Mesendoderm (in vitro differentiated cells): ENCODE measurements around the gene SULT4A1.

Experiments
- DNase-seq: peaks from one replicate; pipeline ENCODE4 v3.0.0; 2013
- H2AK5ac ChIP-seq: 2 replicates; pipeline ENCODE4 v1.6.1; 2013; ENCODE audit warnings: low read length, inconsistent platforms
- H2BK120ac ChIP-seq: 2 replicates; pipeline ENCODE4 v1.6.1; 2013; ENCODE audit warnings: low read depth, mild to moderate bottlenecking, low read length, moderate library complexity, mixed read lengths
- H2BK15ac ChIP-seq: replicated peaks from 2 replicates; pipeline ENCODE4 v1.6.1; 2013; ENCODE audit warnings: low read depth, mild to moderate bottlenecking, moderate library complexity
- H2BK5ac ChIP-seq: 2 replicates; pipeline ENCODE4 v1.6.1; 2013; ENCODE audit warnings: low read length, inconsistent platforms
- H3K18ac ChIP-seq: 2 replicates; pipeline ENCODE4 v1.6.1; 2013; ENCODE audit warnings: mild to moderate bottlenecking, low read length, mixed read lengths
- H3K23ac ChIP-seq: one replicate; pipeline ENCODE4 v1.6.1; 2013; ENCODE audit warnings: low read length
- H3K27ac ChIP-seq: 2 replicates; pipeline ENCODE4 v1.5.1; 2013; ENCODE audit warnings: low read depth, mild to moderate bottlenecking, inconsistent platforms, low read length, moderate library complexity
- H3K27me3 ChIP-seq: 2 replicates; pipeline ENCODE4 v1.6.1; 2013; ENCODE audit warnings: low read length, control low read depth, mild to moderate bottlenecking, inconsistent platforms; ENCODE audit not compliant: insufficient read depth, poor library complexity
- H3K36me3 ChIP-seq: 2 replicates; pipeline ENCODE4 v1.6.1; 2013; ENCODE audit warnings: low read length, inconsistent platforms; ENCODE audit not compliant: control insufficient read depth, insufficient read depth
- H3K4ac ChIP-seq: one replicate; pipeline ENCODE4 v1.6.1; 2013; ENCODE audit warnings: low read depth, mild to moderate bottlenecking, low read length, moderate library complexity
- H3K4me1 ChIP-seq: 2 replicates; pipeline ENCODE4 v1.6.1; 2013; ENCODE audit warnings: low read depth, low read length, inconsistent platforms; ENCODE audit not compliant: control insufficient read depth
- H3K4me2 ChIP-seq: 2 replicates; pipeline ENCODE4 v1.6.1; 2013; ENCODE audit warnings: low read length
- H3K4me3 ChIP-seq: 2 replicates; pipeline ENCODE4 v1.5.1; 2013; ENCODE audit warnings: mild to moderate bottlenecking, low read length
- H3K56ac ChIP-seq: one replicate; pipeline ENCODE4 v1.6.1; 2013; ENCODE audit warnings: low read length
- H3K79me1 ChIP-seq: 2 replicates; pipeline ENCODE4 v1.6.1; 2013; ENCODE audit warnings: low read length, inconsistent platforms
- H3K79me2 ChIP-seq: 2 replicates; pipeline ENCODE4 v1.6.1; 2013; ENCODE audit warnings: mild to moderate bottlenecking, low read length; ENCODE audit not compliant: control insufficient read depth, insufficient read depth
- H3K9ac ChIP-seq: 2 replicates; pipeline ENCODE4 v1.6.1; 2013; ENCODE audit warnings: low read length, inconsistent platforms
- H4K5ac ChIP-seq: one replicate; pipeline ENCODE4 v1.6.1; 2013; ENCODE audit warnings: low read length
- H4K8ac ChIP-seq: one replicate; pipeline ENCODE4 v1.6.1; 2013; ENCODE audit warnings: low read depth, mild to moderate bottlenecking, control low read depth, low read length, moderate library complexity
- WGBS: extraction: QIAGEN DNeasy Blood & Tissue Kit; methylation state at CpG from one replicate; pipeline ENCODE4 v1.1.7; 2013; ENCODE audit warnings: low lambda C conversion rate, missing lambda C conversion rate; ENCODE audit not compliant: insufficient coverage; ENCODE audit errors: extremely low coverage; 5-methylcytosine and 5-hydroxymethylcytosine counted together

The SULT4A1 gene

DNA sequence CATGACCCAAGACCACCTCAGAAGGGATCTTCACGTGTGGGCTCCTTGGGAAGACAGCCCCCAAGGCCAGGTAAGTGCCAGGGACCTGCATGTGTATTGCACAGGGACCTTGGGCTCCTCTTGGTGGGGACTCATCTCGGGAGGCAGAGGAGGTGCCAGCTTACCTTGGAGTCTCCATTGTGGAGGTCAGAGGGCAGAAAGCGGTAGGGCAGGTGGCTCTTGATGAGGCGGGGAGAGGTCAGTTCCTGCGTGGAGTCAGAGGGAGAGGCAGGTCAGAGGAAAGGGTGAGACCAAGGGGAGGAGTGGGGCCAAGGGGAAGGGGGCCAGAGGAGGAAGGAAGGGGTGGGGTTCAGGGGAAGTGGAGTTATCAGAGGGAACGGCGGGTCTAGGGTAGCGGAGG is 22.5 kb downstream of the SULT4A1 start:
- Histone ChIP-seq H3K18ac (no peak overlapping the region), H3K4me2 (no peak overlapping the region), H3K4me3 (no peak overlapping the region), H4K5ac (no peak overlapping the region), H4K8ac (no peak overlapping the region), H2BK120ac (no peak overlapping the region), H3K4me1 (no peaks in the 10 kb centered on the region), H3K36me3 (no peaks in the 10 kb centered on the region), H3K79me2 (peaks cover 2% of the 10 kb centered on the region), H2BK5ac (no peak overlapping the region), H3K79me1 (peaks cover 5% of the 10 kb centered on the region), H3K56ac (no peak overlapping the region), H3K9ac (no peak overlapping the region), H3K23ac (no peak overlapping the region), H2BK15ac (no peak overlapping the region), H3K27me3 (no peaks in the 10 kb centered on the region), H3K4ac (no peak overlapping the region), H2AK5ac (no peak overlapping the region), H3K27ac (no peak overlapping the region)
- no CpG with 5 or more reads among the region's 8 CpGs for WGBS
- no peak for DNase-seq

GRCh38 chr22:43838571-43839307 is 23.6 kb downstream of the SULT4A1 start:
- Histone ChIP-seq H3K79me1 (peaks cover 1% of the 10 kb centered on the region), H3K36me3 (no peaks in the 10 kb centered on the region), H3K4ac (no peak overlapping the region), H3K79me2 (no peaks in the 10 kb centered on the region), H3K56ac (no peak overlapping the region), H3K18ac (no peak overlapping the region), H2AK5ac (no peak overlapping the region), H4K8ac (no peak overlapping the region), H4K5ac (no peak overlapping the region), H3K9ac (no peak overlapping the region), H2BK120ac (no peak overlapping the region), H3K27me3 (no peaks in the 10 kb centered on the region), H2BK5ac (no peak overlapping the region), H3K4me3 (no peak overlapping the region), H2BK15ac (no peak overlapping the region), H3K4me2 (no peak overlapping the region), H3K23ac (no peak overlapping the region), H3K27ac (no peak overlapping the region), H3K4me1 (no peaks in the 10 kb centered on the region)
- DNase-seq: no peak
- no CpG with 5 or more reads among the region's 25 CpGs for WGBS

GRCh38 chr22:43838161-43838560 is 24.2 kb downstream of the SULT4A1 start:
- H3K36me3 ChIP-seq: no peaks in the 10 kb centered on the region
- H3K4me3 ChIP-seq: no peak overlapping the region
- no peaks in the 10 kb centered on the region for H3K4me1 ChIP-seq
- no peak overlapping the region for H3K4me2 ChIP-seq
- H3K4ac ChIP-seq: no peak overlapping the region
- no peaks in the 10 kb centered on the region for H3K27me3 ChIP-seq
- H4K8ac ChIP-seq: no peak overlapping the region
- H4K5ac ChIP-seq: no peak overlapping the region
- no peak overlapping the region for H2BK120ac ChIP-seq
- DNase-seq: no peak
- no CpG with 5 or more reads among the region's 10 CpGs for WGBS
- no peak overlapping the region for H2BK5ac ChIP-seq
- H3K79me2 ChIP-seq: no peaks in the 10 kb centered on the region
- H3K27ac ChIP-seq: no peak overlapping the region
- H3K9ac ChIP-seq: no peak overlapping the region
- peaks cover 1% of the 10 kb centered on the region for H3K79me1 ChIP-seq
- no peak overlapping the region for H2AK5ac ChIP-seq
- H3K23ac ChIP-seq: no peak overlapping the region
- H3K18ac ChIP-seq: no peak overlapping the region
- no peak overlapping the region for H2BK15ac ChIP-seq
- H3K56ac ChIP-seq: no peak overlapping the region

DNA sequence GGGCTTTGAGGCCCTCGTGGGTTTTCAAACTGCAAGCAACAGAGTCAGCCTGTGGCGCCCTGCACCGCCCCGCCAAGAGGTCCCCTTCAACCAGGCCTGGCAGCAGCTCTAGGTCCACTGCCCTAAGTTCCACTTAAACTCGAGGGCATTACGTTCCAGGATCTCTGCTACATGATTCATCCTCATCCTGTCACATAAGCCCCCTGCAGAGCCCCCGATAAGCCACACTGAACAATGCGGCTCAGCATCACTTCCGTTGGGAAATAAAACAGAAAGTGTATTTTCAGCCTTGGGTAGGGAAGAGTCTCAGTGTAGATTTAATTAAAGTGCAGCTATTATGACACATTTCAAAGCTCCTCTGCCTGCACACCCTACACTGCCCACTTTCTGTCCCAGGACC is 24.6 kb downstream of the SULT4A1 start:
- no CpG with 5 or more reads among the region's 9 CpGs for WGBS
- no peak for DNase-seq
- Histone ChIP-seq H2BK120ac (no peak overlapping the region), H2BK5ac (no peak overlapping the region), H2AK5ac (no peak overlapping the region), H3K9ac (no peak overlapping the region), H3K4me1 (no peaks in the 10 kb centered on the region), H3K36me3 (no peaks in the 10 kb centered on the region), H3K27me3 (no peaks in the 10 kb centered on the region), H3K18ac (no peak overlapping the region), H3K27ac (no peak overlapping the region), H3K4me3 (no peak overlapping the region), H3K23ac (no peak overlapping the region), H4K8ac (no peak overlapping the region), H2BK15ac (no peak overlapping the region), H3K4me2 (no peak overlapping the region), H3K56ac (no peak overlapping the region), H4K5ac (no peak overlapping the region), H3K79me1 (peaks cover 1% of the 10 kb centered on the region), H3K79me2 (no peaks in the 10 kb centered on the region), H3K4ac (no peak overlapping the region)

DNA sequence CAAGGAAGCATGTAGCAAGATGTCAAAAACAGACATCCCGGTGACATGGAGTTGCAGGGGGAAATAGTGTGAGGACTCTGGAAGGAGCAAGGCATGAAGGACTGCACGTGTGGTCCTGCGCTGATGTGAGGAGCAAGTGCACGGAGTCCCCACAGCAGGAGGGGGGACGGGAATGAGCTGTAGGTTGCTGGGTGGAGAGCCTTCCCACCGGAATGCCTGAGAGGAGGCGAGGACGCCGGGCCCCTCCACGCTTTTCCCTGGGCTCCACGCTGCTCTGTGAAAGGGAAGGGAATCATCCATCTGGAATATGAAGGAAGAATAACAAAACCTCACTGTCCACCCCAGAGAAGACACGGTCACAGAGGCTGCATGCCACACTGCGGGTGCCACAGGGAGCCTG is 26.6 kb downstream of the SULT4A1 start:
- H3K56ac ChIP-seq: no peak overlapping the region
- no CpG with 5 or more reads among the region's 13 CpGs for WGBS
- H3K36me3 ChIP-seq: no peaks in the 10 kb centered on the region
- no peak overlapping the region for H2AK5ac ChIP-seq
- no peak overlapping the region for H2BK120ac ChIP-seq
- H3K79me2 ChIP-seq: no peaks in the 10 kb centered on the region
- H2BK5ac ChIP-seq: no peak overlapping the region
- no peak overlapping the region for H2BK15ac ChIP-seq
- H3K9ac ChIP-seq: no peak overlapping the region
- H3K27me3 ChIP-seq: no peaks in the 10 kb centered on the region
- H3K4ac ChIP-seq: no peak overlapping the region
- no peak overlapping the region for H3K4me2 ChIP-seq
- DNase-seq: no peak
- no peak overlapping the region for H3K4me3 ChIP-seq
- no peak overlapping the region for H3K23ac ChIP-seq
- H4K8ac ChIP-seq: no peak overlapping the region
- no peaks in the 10 kb centered on the region for H3K79me1 ChIP-seq
- H3K18ac ChIP-seq: no peak overlapping the region
- H4K5ac ChIP-seq: no peak overlapping the region
- no peak overlapping the region for H3K27ac ChIP-seq
- H3K4me1 ChIP-seq: no peaks in the 10 kb centered on the region

- Histone ChIP-seq H3K4me3 (no peak overlapping the region), H3K27me3 (no peaks in the 10 kb centered on the region), H3K4ac (no peak overlapping the region), H4K8ac (no peak overlapping the region), H2BK15ac (no peak overlapping the region), H3K23ac (no peak overlapping the region), H3K9ac (no peak overlapping the region), H3K18ac (no peak overlapping the region), H3K36me3 (no peaks in the 10 kb centered on the region), H3K79me2 (no peaks in the 10 kb centered on the region), H3K56ac (no peak overlapping the region), H3K4me2 (no peak overlapping the region), H2BK120ac (no peak overlapping the region), H4K5ac (no peak overlapping the region), H3K4me1 (no peaks in the 10 kb centered on the region), H2BK5ac (no peak overlapping the region), H3K79me1 (no peaks in the 10 kb centered on the region), H2AK5ac (no peak overlapping the region), H3K27ac (no peak overlapping the region)
- WGBS: no CpG with 5 or more reads among the region's 12 CpGs
- no peak for DNase-seq
Measured at GRCh38 chr22:43835166-43835565, 27.1 kb downstream of the SULT4A1 start.
